ENCODE results near the gene KRT76.

- TF ChIP-seq CTCF (IDR thresholded peaks at IDR 0.05; ENCODE audit: low read depth, low read length) (no peak), POLR2A (IDR thresholded peaks at IDR 0.05; ENCODE audit: extremely low read depth, insufficient read length) (no peak)
These were observed 421 bp upstream of the KRT76 start for GRCh38 chr12:52777566-52777965.

All from NB4 (cell line).